H9 (cell line): ENCODE data around the gene KRT71. TPM values are rescaled to one million over a fixed set of nuclear protein-coding genes. Genes with fewer than 3 reads are reported as not detected.

ENCODE experiments used
- DNase-seq: peaks from one replicate; pipeline ENCODE4 v3.0.0-alpha.2; 2017
- H2AFZ ChIP-seq: one replicate; pipeline ENCODE4 v1.6.1; 2013; ENCODE audit warnings: mild to moderate bottlenecking, low read length, control low read depth, moderate library complexity
- H2AK5ac ChIP-seq: 2 replicates; pipeline ENCODE4 v1.6.1; 2013; ENCODE audit warnings: low read length, control low read depth, mixed read lengths; ENCODE audit not compliant: insufficient read length
- H2BK120ac ChIP-seq: one replicate; pipeline ENCODE4 v1.6.1; 2013; ENCODE audit warnings: low read depth, mild to moderate bottlenecking, low read length, control low read depth, inconsistent platforms; ENCODE audit not compliant: poor library complexity, severe bottlenecking
- H2BK12ac ChIP-seq: 2 replicates; pipeline ENCODE4 v1.6.1; 2013; ENCODE audit warnings: low read length, control low read depth, mixed read lengths, low read depth; ENCODE audit not compliant: insufficient read length
- H2BK15ac ChIP-seq: 2 replicates; pipeline ENCODE4 v1.6.1; 2013; ENCODE audit warnings: low read depth, low read length, control low read depth
- H2BK20ac ChIP-seq: one replicate; pipeline ENCODE4 v1.6.1; 2013; ENCODE audit warnings: low read depth, mild to moderate bottlenecking, low read length, control low read depth, inconsistent platforms; ENCODE audit not compliant: poor library complexity, severe bottlenecking
- H2BK5ac ChIP-seq: 2 replicates; pipeline ENCODE4 v1.6.1; 2013; ENCODE audit warnings: low read length, control low read depth, mixed read lengths; ENCODE audit not compliant: insufficient read length
- H3K14ac ChIP-seq: 2 replicates; pipeline ENCODE4 v1.6.1; 2013; ENCODE audit warnings: low read length, control low read depth; ENCODE audit not compliant: insufficient read depth
- H3K18ac ChIP-seq: 2 replicates; pipeline ENCODE4 v1.6.1; 2013; ENCODE audit warnings: low read depth, mild to moderate bottlenecking, mixed read lengths, low read length, control low read depth; ENCODE audit not compliant: insufficient read length
- H3K23ac ChIP-seq: 2 replicates; pipeline ENCODE4 v1.6.1; 2013; ENCODE audit warnings: low read length, control low read depth, mixed read lengths, low read depth; ENCODE audit not compliant: insufficient read length
- H3K23me2 ChIP-seq: 2 replicates; pipeline ENCODE4 v1.6.1; 2013; ENCODE audit warnings: low read depth, mild to moderate bottlenecking, mixed read lengths, low read length, control low read depth; ENCODE audit not compliant: insufficient read length, poor library complexity, severe bottlenecking
- H3K27ac ChIP-seq: 2 replicates; pipeline ENCODE4 v1.5.1; 2013; ENCODE audit warnings: low read length, control low read depth, mixed read lengths, low read depth; ENCODE audit not compliant: insufficient read length
- H3K27me3 ChIP-seq: 2 replicates; pipeline ENCODE4 v1.6.1; 2013; ENCODE audit warnings: low read length, control low read depth, inconsistent platforms; ENCODE audit not compliant: insufficient read depth
- H3K4ac ChIP-seq: 2 replicates; pipeline ENCODE4 v1.6.1; 2013; ENCODE audit warnings: low read depth, mild to moderate bottlenecking, control low read depth, inconsistent platforms, low read length, moderate library complexity
- H3K4me1 ChIP-seq: 2 replicates; pipeline ENCODE4 v1.6.1; 2013; ENCODE audit warnings: low read length, control low read depth, inconsistent platforms; ENCODE audit not compliant: insufficient read depth
- H3K4me2 ChIP-seq: 2 replicates; pipeline ENCODE4 v1.6.1; 2013; ENCODE audit warnings: low read length, control low read depth, mixed read lengths; ENCODE audit not compliant: insufficient read length, insufficient read depth
- H3K56ac ChIP-seq: 2 replicates; pipeline ENCODE4 v1.6.1; 2013; ENCODE audit warnings: low read depth, mild to moderate bottlenecking, mixed read lengths, low read length, control low read depth; ENCODE audit not compliant: insufficient read length
- H3K79me1 ChIP-seq: 2 replicates; pipeline ENCODE4 v1.6.1; 2013; ENCODE audit warnings: low read depth, mild to moderate bottlenecking, moderate library complexity, low read length, control low read depth, inconsistent platforms; ENCODE audit not compliant: insufficient read depth, poor library complexity, severe bottlenecking
- H3K79me2 ChIP-seq: 2 replicates; pipeline ENCODE4 v1.6.1; 2013; ENCODE audit warnings: low read length, control low read depth, inconsistent platforms; ENCODE audit not compliant: insufficient read depth
- H3K9ac ChIP-seq: 2 replicates; pipeline ENCODE4 v1.6.1; 2013; ENCODE audit warnings: low read length, control low read depth, mixed read lengths; ENCODE audit not compliant: insufficient read length; ENCODE audit errors: extremely low read depth
- H3K9me3 ChIP-seq: one replicate; pipeline ENCODE4 v1.6.1; 2013; ENCODE audit warnings: low read depth, low read length, inconsistent platforms; ENCODE audit not compliant: control insufficient read depth
- H3T11ph ChIP-seq: one replicate; pipeline ENCODE4 v1.6.1; 2013; ENCODE audit warnings: mild to moderate bottlenecking, low read length, control low read depth, inconsistent platforms
- H4K20me1 ChIP-seq: one replicate; pipeline ENCODE4 v1.6.1; 2013; ENCODE audit not compliant: control insufficient read depth, insufficient read length, insufficient read depth
- H4K5ac ChIP-seq: 2 replicates; pipeline ENCODE4 v1.6.1; 2013; ENCODE audit warnings: low read depth, mild to moderate bottlenecking, mixed read lengths, low read length, control low read depth; ENCODE audit not compliant: insufficient read length
- H4K8ac ChIP-seq: replicated peaks from 2 replicates; pipeline ENCODE4 v1.6.1; 2013; ENCODE audit warnings: low read length, control low read depth, mixed read lengths, low read depth; ENCODE audit not compliant: insufficient read length
- H4K91ac ChIP-seq: 2 replicates; pipeline ENCODE4 v1.6.1; 2013; ENCODE audit warnings: low read depth, mild to moderate bottlenecking, moderate library complexity, mixed read lengths, low read length, control low read depth; ENCODE audit not compliant: insufficient read length
- H3K27ac Mint-ChIP-seq, 3 experiments: 2 replicates in 2 of 3; 3 replicates in 1 of 3; pipeline ENCODE4 v1.8.0; 2020 to 2021; ENCODE audit warnings: mixed read lengths in 3 of 3, mild to moderate bottlenecking in 1 of 3, moderate library complexity in 1 of 3
- H3K27me3 Mint-ChIP-seq: 2 replicates; pipeline ENCODE4 v1.8.0; 2021; ENCODE audit warnings: low read depth, mild to moderate bottlenecking, moderate library complexity, mixed read lengths
- H3K36me3 Mint-ChIP-seq, 3 experiments: 2 replicates in 2 of 3; 3 replicates in 1 of 3; pipeline ENCODE4 v1.8.0; 2020 to 2021; ENCODE audit warnings: low read depth in 3 of 3, mixed read lengths in 3 of 3; ENCODE audit not compliant: insufficient read depth in 1 of 3
- H3K4me1 Mint-ChIP-seq, 2 experiments: 2 replicates each; pipeline ENCODE4 v1.8.0; 2020; ENCODE audit warnings: mixed read lengths in 2 of 2
- H3K4me3 Mint-ChIP-seq, 2 experiments: 2 replicates in 1 of 2; 3 replicates in 1 of 2; pipeline ENCODE4 v1.8.0; 2020 to 2021; ENCODE audit warnings: mild to moderate bottlenecking in 2 of 2, mixed read lengths in 2 of 2, moderate library complexity in 1 of 2
- H3K9me3 Mint-ChIP-seq, 2 experiments: 2 replicates in 1 of 2; 3 replicates in 1 of 2; pipeline ENCODE4 v1.8.0; 2020; ENCODE audit warnings: mild to moderate bottlenecking in 2 of 2, mixed read lengths in 2 of 2, moderate library complexity in 1 of 2
- WGBS: extraction: QIAGEN DNeasy Blood & Tissue Kit; methylation state at CpG from one replicate; pipeline ENCODE4 v1.1.7; 2013; ENCODE audit warnings: missing lambda C conversion rate, low lambda C conversion rate, mixed read lengths; ENCODE audit not compliant: insufficient read length; ENCODE audit errors: extremely low coverage; 5-methylcytosine and 5-hydroxymethylcytosine counted together
- total RNA-seq: library from RNA; stranded (reverse); gene quantifications from 2 replicates; pipeline ENCODE4 v1.2.1, GENCODE V29; 2021
- TF ChIP-seq, protein P1 (sequence below): fragments of 200-600 bp; sonication (generic); conservative IDR thresholded peaks from 3 replicates; pipeline ENCODE4 v1.8.0; 2021; ENCODE audit warnings: antibody characterized with exemption, mild to moderate bottlenecking

Gene KRT71
- total RNA-seq, 1 experiment from 2014 or later, result not detected

DNA sequence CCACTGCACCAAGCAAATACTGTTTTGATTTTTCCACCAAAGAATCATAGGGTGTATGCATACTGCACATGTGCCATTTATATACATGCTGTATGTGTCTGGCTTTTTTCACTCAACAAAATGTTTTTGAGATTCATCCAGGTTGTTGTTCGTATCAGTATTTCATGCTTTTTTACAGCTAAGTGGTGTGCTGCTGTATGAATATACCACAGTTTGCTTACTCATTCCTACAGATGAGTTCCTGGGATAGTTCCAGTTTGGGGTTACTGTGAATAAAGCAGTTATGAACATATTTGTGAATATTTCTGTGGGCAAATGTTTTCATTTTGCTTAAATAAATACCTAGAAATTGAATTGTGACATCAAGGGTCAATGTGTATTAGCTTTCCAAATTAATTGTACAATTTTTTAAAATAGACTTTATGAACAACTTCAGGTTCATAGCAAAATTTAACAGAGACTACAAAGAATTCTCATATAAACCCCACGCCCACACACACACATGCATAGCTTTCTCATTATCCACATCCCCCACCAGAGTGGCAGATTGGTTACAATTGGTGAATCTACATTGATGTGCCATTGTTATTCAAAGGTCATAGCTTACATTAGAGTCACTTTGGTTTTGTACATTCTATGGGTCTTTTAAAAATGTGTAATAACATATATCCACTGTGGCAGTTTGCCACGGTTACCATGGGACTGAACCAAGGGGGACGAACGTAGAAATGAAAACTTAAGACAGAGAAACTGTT is 53.0 kb downstream of the KRT71 start:
- 0 out of 5 replicates have a peak, but pooled peaks cover 0 to 3% of the 10 kb centered on the region in 2 experiments for H3K9me3 Mint-ChIP-seq
- H3K27ac Mint-ChIP-seq, result no peak overlapping the region
- WGBS, result no CpG with 5 or more reads among the region's 5 CpGs
- Histone ChIP-seq H2BK120ac (no peak overlapping the region), H4K5ac (no peak overlapping the region), H2BK20ac (no peak overlapping the region), H3K14ac (no peak overlapping the region), H3K4ac (no peak overlapping the region), H2AFZ (no peak overlapping the region), H3T11ph (no peak overlapping the region), H2BK15ac (no peak overlapping the region), H4K8ac (no peak overlapping the region), H4K20me1 (no peaks in the 10 kb centered on the region), H4K91ac (no peak overlapping the region), H3K18ac (no peak overlapping the region), H2BK12ac (no peak overlapping the region), H3K56ac (no peak overlapping the region), H3K23ac (no peak overlapping the region), H3K79me2 (no peaks in the 10 kb centered on the region), H3K23me2 (no peaks in the 10 kb centered on the region), H3K9ac (no peak overlapping the region), H3K4me2 (no peak overlapping the region), H3K27me3 (no peaks in the 10 kb centered on the region), H3K9me3 (no peaks in the 10 kb centered on the region), H2AK5ac (no peak overlapping the region), H3K27ac (no peak overlapping the region), H2BK5ac (no peak overlapping the region), H3K79me1 (no peaks in the 10 kb centered on the region), H3K4me1 (peaks cover 6% of the 10 kb centered on the region; the same call in 1 of the 2 replicates)
- TF ChIP-seq, protein P1, sequence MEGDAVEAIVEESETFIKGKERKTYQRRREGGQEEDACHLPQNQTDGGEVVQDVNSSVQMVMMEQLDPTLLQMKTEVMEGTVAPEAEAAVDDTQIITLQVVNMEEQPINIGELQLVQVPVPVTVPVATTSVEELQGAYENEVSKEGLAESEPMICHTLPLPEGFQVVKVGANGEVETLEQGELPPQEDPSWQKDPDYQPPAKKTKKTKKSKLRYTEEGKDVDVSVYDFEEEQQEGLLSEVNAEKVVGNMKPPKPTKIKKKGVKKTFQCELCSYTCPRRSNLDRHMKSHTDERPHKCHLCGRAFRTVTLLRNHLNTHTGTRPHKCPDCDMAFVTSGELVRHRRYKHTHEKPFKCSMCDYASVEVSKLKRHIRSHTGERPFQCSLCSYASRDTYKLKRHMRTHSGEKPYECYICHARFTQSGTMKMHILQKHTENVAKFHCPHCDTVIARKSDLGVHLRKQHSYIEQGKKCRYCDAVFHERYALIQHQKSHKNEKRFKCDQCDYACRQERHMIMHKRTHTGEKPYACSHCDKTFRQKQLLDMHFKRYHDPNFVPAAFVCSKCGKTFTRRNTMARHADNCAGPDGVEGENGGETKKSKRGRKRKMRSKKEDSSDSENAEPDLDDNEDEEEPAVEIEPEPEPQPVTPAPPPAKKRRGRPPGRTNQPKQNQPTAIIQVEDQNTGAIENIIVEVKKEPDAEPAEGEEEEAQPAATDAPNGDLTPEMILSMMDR, result no peak
- no peaks in the 10 kb centered on the region; the same call in 1 of the 2 replicates for H3K27me3 Mint-ChIP-seq
- H3K36me3 Mint-ChIP-seq, result no peaks in the 10 kb centered on the region; a peak in 1 of 7 replicates
- H3K4me3 Mint-ChIP-seq, result no peak overlapping the region
- peaks cover 24 to 30% of the 10 kb centered on the region in 2 experiments for H3K4me1 Mint-ChIP-seq
- no peak for DNase-seq
